GM23338 (cell line): Measurements from ENCODE around the gene GNB2.

Experiments
- EZH2 ChIP-seq: fragments of 200-600 bp; sonication (generic); IDR thresholded peaks from one replicate; pipeline ENCODE4 v1.8.0; 2017; ENCODE audit warnings: antibody characterized with exemption, mild to moderate bottlenecking, low read depth; ENCODE audit not compliant: unreplicated experiment
- EZH2phosphoT487 ChIP-seq: fragments of 200-600 bp; sonication (generic); IDR thresholded peaks from one replicate; pipeline ENCODE4 v1.8.1; 2018; ENCODE audit warnings: antibody characterized with exemption; ENCODE audit not compliant: unreplicated experiment
- JUNB ChIP-seq: IDR thresholded peaks from one replicate; pipeline ENCODE4 v1.6.1; 2016; ENCODE audit warnings: antibody characterized with exemption; ENCODE audit not compliant: unreplicated experiment
- ZNF331 ChIP-seq: fragments of 250-450 bp; sonication (Bioruptor Pico); IDR thresholded peaks from 2 replicates; pipeline ENCODE4 v1.5.0; 2020; ENCODE audit warnings: low read depth, mild to moderate bottlenecking, moderate library complexity
- TF ChIP-seq, protein P1 (sequence below): IDR thresholded peaks from one replicate; pipeline ENCODE4 v1.6.1; 2018; ENCODE audit warnings: antibody characterized with exemption; ENCODE audit not compliant: unreplicated experiment
- TF ChIP-seq, protein P2 (sequence below), 2 experiments: fragments of 200-600 bp in 1 of 2; sonication (generic) in 1 of 2; conservative IDR thresholded peaks; 2 replicates each; pipeline versions ENCODE4 v1.5.1 to v1.6.1; 2016 to 2017; ENCODE audit warnings: antibody characterized with exemption in 2 of 2, low read depth in 2 of 2, mild to moderate bottlenecking in 2 of 2, moderate library complexity in 1 of 2

DNA sequence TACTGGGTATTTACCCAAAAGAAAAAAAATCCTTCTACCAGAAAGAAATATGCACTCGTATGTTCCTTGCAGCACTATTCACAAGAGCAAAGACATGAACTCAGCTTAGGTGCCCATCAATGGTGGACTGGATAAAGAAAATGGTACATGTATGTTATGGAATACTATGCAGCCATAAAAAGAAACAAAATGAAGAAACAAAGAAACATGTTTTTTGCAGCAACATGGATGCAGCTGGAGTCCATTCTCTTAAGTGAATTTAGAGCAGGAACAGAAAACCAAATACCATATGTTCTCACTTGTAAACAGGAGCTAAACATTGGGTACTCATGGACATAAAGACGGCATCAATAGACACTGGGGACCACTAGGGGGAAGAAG is 5.5 kb upstream of the GNB2 start:
- TF ChIP-seq, protein P1, sequence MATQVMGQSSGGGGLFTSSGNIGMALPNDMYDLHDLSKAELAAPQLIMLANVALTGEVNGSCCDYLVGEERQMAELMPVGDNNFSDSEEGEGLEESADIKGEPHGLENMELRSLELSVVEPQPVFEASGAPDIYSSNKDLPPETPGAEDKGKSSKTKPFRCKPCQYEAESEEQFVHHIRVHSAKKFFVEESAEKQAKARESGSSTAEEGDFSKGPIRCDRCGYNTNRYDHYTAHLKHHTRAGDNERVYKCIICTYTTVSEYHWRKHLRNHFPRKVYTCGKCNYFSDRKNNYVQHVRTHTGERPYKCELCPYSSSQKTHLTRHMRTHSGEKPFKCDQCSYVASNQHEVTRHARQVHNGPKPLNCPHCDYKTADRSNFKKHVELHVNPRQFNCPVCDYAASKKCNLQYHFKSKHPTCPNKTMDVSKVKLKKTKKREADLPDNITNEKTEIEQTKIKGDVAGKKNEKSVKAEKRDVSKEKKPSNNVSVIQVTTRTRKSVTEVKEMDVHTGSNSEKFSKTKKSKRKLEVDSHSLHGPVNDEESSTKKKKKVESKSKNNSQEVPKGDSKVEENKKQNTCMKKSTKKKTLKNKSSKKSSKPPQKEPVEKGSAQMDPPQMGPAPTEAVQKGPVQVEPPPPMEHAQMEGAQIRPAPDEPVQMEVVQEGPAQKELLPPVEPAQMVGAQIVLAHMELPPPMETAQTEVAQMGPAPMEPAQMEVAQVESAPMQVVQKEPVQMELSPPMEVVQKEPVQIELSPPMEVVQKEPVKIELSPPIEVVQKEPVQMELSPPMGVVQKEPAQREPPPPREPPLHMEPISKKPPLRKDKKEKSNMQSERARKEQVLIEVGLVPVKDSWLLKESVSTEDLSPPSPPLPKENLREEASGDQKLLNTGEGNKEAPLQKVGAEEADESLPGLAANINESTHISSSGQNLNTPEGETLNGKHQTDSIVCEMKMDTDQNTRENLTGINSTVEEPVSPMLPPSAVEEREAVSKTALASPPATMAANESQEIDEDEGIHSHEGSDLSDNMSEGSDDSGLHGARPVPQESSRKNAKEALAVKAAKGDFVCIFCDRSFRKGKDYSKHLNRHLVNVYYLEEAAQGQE = no peak
- no peak for TF ChIP-seq EZH2phosphoT487
- TF ChIP-seq, protein P2, sequence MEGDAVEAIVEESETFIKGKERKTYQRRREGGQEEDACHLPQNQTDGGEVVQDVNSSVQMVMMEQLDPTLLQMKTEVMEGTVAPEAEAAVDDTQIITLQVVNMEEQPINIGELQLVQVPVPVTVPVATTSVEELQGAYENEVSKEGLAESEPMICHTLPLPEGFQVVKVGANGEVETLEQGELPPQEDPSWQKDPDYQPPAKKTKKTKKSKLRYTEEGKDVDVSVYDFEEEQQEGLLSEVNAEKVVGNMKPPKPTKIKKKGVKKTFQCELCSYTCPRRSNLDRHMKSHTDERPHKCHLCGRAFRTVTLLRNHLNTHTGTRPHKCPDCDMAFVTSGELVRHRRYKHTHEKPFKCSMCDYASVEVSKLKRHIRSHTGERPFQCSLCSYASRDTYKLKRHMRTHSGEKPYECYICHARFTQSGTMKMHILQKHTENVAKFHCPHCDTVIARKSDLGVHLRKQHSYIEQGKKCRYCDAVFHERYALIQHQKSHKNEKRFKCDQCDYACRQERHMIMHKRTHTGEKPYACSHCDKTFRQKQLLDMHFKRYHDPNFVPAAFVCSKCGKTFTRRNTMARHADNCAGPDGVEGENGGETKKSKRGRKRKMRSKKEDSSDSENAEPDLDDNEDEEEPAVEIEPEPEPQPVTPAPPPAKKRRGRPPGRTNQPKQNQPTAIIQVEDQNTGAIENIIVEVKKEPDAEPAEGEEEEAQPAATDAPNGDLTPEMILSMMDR (conservative IDR thresholded peaks at IDR 0.05; ENCODE audit: low read depth in 2 of 2) = no peak
- TF ChIP-seq JUNB = no peak
- TF ChIP-seq EZH2 = no peak
- TF ChIP-seq ZNF331 = no peak
